A673 (cell line): ENCODE results near the gene TOM1. TPM values are rescaled to one million over a fixed set of nuclear protein-coding genes. Genes with fewer than 3 reads are reported as not detected.

Experiments
- BruUV-seq: library from RNA; stranded (reverse); fragments of 400-500 nt; replicated peaks from 2 replicates; lab custom pipeline; 2021; lab: Mats Ljungman, UMichigan
- CTCF ChIA-PET: fragments of 300-600 bp; sonication (Branson Sonifier 250); formaldehyde crosslinking; loops from one replicate; lab custom pipeline; 2022; ENCODE audit warnings: antibody characterized with exemption; lab: Charles Lee
- POLR2A ChIA-PET: fragments of 300-600 bp; sonication (Branson Sonifier 250); formaldehyde crosslinking; loops from one replicate; lab custom pipeline; 2022; ENCODE audit warnings: antibody characterized with exemption; ENCODE audit not compliant: low non-redundant PET; lab: Charles Lee
- DNase-seq: peaks from one replicate; pipeline ENCODE4 v3.0.0-alpha.2; 2015; ENCODE audit warnings: low spot score
- H3K27ac ChIP-seq: fragments of 200-600 bp; sonication (generic); 2 replicates; pipeline ENCODE4 v1.5.1; 2016; ENCODE audit warnings: mixed run types, low read depth, mild to moderate bottlenecking, mixed read lengths, antibody characterized with exemption, low read length; ENCODE audit not compliant: poor library complexity, severe bottlenecking
- H3K27me3 ChIP-seq: fragments of 200-600 bp; sonication (generic); replicated peaks from 2 replicates; pipeline ENCODE4 v1.6.1; 2017; ENCODE audit warnings: mixed run types, low read depth, mild to moderate bottlenecking, mixed read lengths, antibody characterized with exemption, low read length; ENCODE audit not compliant: insufficient read depth, poor library complexity
- H3K36me3 ChIP-seq: fragments of 200-600 bp; sonication (generic); 2 replicates; pipeline ENCODE4 v1.6.1; 2016; ENCODE audit warnings: mixed run types, mild to moderate bottlenecking, mixed read lengths, antibody characterized with exemption, low read length; ENCODE audit not compliant: insufficient read depth, poor library complexity, severe bottlenecking
- H3K4me1 ChIP-seq: fragments of 200-600 bp; sonication (generic); 2 replicates; pipeline ENCODE4 v1.6.1; 2017; ENCODE audit warnings: mixed run types, mild to moderate bottlenecking, mixed read lengths, antibody characterized with exemption, low read length; ENCODE audit not compliant: insufficient read depth, poor library complexity, severe bottlenecking
- H3K4me3 ChIP-seq: fragments of 200-600 bp; sonication (generic); 2 replicates; pipeline ENCODE4 v1.5.1; 2016; ENCODE audit warnings: low read depth, mixed run types, mild to moderate bottlenecking, mixed read lengths, low read length; ENCODE audit not compliant: poor library complexity, severe bottlenecking
- H3K9me3 ChIP-seq: fragments of 200-600 bp; sonication (generic); 2 replicates; pipeline ENCODE4 v1.6.1; 2016; ENCODE audit warnings: mixed run types, low read depth, mild to moderate bottlenecking, mixed read lengths, antibody characterized with exemption, low read length; ENCODE audit not compliant: poor library complexity, severe bottlenecking
- CTCF ChIP-seq: fragments of 300-800, 200-600 bp; sonication (generic); conservative IDR thresholded peaks from 2 replicates; pipeline ENCODE4 v1.5.1; 2017; ENCODE audit warnings: low read depth, mild to moderate bottlenecking, antibody characterized with exemption, low read length, moderate library complexity, mixed read lengths
- EZH2 ChIP-seq: fragments of 200-600 bp; sonication (generic); IDR thresholded peaks from 2 replicates; pipeline ENCODE4 v1.6.1; 2017; ENCODE audit warnings: borderline replicate concordance, low read depth, mild to moderate bottlenecking, mixed read lengths, antibody characterized with exemption, low read length; ENCODE audit not compliant: poor library complexity, severe bottlenecking
- intact Hi-C: fragments of 100-400 bp; cut with micrococcal nuclease; formaldehyde crosslinking; loops from one replicate; pipeline ENCODE4 v1.10.0; 2022; ENCODE audit not compliant: unreplicated experiment
- total RNA-seq: library from RNA; stranded (reverse); gene quantifications from 2 replicates; pipeline ENCODE4 v1.2.3, GENCODE V29; 2021

Gene TOM1
- total RNA-seq, 1 experiment from 2014 or later: 22.8 TPM

- H3K36me3 ChIP-seq: peaks cover 53% of the 10 kb centered on the region
- H3K4me3 ChIP-seq: no peak overlapping the region
- intact Hi-C loops: no loop called here
- H3K27me3 ChIP-seq: no peaks in the 10 kb centered on the region
- CTCF ChIA-PET: no interaction called here
- TF ChIP-seq CTCF: no peak
- no peak for TF ChIP-seq EZH2
- POLR2A ChIA-PET: no interaction called here
- H3K9me3 ChIP-seq: no peaks in the 10 kb centered on the region
- H3K4me1 ChIP-seq: no peaks in the 10 kb centered on the region
- BruUV-seq: no TSS peak
- DNase-seq: no peak
- H3K27ac ChIP-seq: no peak overlapping the region
Observed at GRCh38 chr22:35274154-35274871, 25.4 kb upstream of the TOM1 start.

GRCh38 chr22:35275580-35275979, 24.1 kb upstream of the TOM1 start:
- no peak for TF ChIP-seq EZH2
- no peak for TF ChIP-seq CTCF

GRCh38 chr22:35276019-35276418, 23.7 kb upstream of the TOM1 start:
- ChIA-PET CTCF (no interaction called here), POLR2A (no interaction called here)
- no peaks in the 10 kb centered on the region for H3K4me1 ChIP-seq
- no TSS peak for BruUV-seq
- peaks cover 47% of the 10 kb centered on the region for H3K36me3 ChIP-seq
- no peak for DNase-seq
- TF ChIP-seq CTCF: no peak
- no peak for TF ChIP-seq EZH2
- no peaks in the 10 kb centered on the region for H3K27me3 ChIP-seq
- no peak overlapping the region for H3K4me3 ChIP-seq
- H3K9me3 ChIP-seq: no peaks in the 10 kb centered on the region
- intact Hi-C loops: no loop called here
- no peak overlapping the region for H3K27ac ChIP-seq

More at GRCh38 chr22:35275580-35275979, 24.1 kb upstream of the TOM1 start:
- no peaks in the 10 kb centered on the region for H3K27me3 ChIP-seq
- H3K4me3 ChIP-seq: no peak overlapping the region
- no peaks in the 10 kb centered on the region for H3K4me1 ChIP-seq
- DNase-seq: no peak
- H3K9me3 ChIP-seq: no peaks in the 10 kb centered on the region
- peaks cover 50% of the 10 kb centered on the region for H3K36me3 ChIP-seq
- no peak overlapping the region for H3K27ac ChIP-seq
- POLR2A ChIA-PET: no interaction called here
- CTCF ChIA-PET: no interaction called here
- BruUV-seq: no TSS peak
- intact Hi-C loops: no loop called here
